HG03575 (cell line): ENCODE data around the gene AUTS2.

ENCODE experiments used
- ATAC-seq: cut with Tn5 transposase; IDR thresholded peaks from one replicate; pipeline ENCODE4 v1.9.1; 2021; ENCODE audit not compliant: unreplicated experiment, insufficient number of reproducible peaks, low FRiP score; ENCODE audit errors: extremely low read depth

Gene AUTS2

DNA sequence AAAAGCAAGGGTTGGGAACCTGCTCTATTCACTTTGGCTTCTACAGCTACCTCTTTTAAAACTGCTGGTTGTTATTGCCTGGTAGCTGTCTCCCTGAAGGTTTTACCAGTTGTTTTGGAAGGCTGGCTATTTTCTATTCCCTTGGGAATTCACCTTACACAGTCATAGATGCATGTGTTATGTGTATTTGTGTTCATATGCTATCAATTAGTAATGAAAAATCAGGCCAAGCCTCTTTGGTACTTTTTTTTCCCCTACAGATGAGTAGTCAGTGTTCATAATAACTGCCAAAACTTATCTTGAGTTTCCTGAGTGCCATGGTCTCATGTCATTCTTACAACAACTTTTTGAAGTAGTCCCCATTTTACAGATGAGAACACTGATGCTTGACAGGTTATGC lies 795.7 kb downstream of the AUTS2 start:
- no peak for ATAC-seq

DNA sequence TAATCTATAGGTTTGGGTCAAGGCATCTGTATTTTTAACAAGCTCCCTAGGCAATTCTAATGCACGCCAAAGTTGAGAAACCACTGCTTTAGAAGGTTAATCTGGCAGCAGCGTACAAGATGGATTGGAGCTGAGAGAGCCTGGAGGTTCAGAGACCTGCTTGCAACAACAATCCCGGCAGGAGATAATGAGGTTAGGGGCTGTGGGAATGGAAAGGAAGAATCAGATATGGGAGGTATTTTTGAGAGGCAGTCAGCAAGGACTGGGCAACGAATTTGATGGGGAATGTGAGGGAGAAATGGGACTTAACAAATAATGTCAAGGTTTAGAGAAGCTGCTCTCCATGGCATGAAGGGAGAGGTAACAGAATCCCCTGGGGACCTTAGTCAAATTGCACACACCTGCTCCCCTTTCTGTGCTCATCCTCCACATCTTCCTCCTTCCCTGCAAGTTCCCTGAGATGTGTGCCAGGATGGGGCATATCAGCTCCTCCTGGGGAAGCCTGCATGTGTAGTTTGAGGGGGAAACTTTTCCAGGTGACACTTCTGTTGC lies 802.6 kb downstream of the AUTS2 start:
- ATAC-seq: no peak

DNA sequence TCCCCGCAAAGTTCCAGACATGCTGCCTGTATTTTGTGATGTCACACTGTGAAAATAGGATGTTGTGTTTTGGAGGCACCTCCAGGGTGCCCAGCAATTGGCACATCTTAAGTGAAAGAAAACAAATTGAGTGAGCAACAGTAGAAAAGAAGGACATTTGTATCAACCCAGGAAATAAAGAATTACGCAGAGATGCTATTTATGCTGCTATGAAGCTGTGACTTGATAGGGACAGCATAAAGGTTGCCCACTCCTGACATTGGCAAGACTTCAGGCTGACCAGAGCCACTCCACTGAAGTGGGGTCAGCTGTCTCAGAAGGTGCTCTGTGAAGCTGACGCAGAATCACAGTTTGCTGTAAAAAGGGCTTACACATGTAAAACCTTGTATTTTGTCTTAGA lies 803.8 kb downstream of the AUTS2 start:
- ATAC-seq: no peak

DNA sequence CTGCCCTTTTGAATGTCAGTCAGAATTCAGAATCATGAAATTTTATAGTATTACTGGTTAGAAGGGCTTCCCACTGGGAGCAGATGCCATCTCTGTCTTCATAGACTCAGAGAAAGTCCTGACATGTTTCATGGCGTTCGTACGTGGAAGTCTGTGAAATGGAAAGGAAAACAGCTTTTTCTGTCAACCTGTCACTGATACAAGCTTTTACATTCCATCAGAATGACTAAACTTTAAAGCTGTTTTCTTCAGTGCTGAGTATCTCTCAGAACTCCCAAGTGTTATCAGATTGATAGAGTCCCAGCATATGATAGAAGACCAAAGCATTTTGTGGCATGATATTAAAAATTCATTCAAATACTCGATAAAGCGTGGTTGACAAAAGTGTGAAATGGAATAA lies 807.0 kb downstream of the AUTS2 start:
- ATAC-seq: no peak

DNA sequence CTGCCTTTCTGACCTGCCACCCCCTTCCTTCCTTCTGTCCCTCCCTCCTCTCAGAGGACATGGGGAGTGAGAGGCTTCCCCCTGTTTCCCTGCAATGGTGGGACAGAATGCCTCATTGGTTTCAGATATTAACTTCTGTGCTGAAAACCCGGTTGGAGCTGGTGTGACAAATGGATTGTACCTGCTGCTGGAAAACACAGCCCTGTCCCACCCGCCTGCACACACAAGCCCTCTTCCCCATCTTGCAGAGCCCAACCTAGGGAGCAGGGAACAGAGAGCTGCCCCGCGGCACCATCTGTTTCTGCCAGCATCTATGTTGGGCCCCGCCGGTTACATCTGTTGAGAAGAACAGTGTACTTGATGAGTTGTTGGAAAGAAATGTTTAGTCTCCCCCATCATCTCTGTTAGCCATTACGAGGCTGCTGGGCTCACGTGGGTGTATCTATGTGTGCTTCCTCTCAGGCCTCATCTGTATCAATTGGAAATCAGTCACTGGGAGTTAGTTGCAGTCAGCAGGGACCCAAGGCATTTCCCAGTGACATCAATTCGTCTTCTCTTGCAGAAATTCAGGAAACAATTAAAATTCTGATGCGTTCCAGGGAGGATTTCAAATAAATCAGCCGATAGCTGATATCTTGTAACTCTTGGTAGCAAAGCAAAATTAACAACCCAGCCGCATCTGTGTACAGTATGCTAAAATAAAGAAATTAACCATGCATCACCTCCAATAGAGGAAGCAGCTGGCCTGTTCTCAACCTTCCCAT lies 808.1 kb downstream of the AUTS2 start:
- ATAC-seq: no peak

DNA sequence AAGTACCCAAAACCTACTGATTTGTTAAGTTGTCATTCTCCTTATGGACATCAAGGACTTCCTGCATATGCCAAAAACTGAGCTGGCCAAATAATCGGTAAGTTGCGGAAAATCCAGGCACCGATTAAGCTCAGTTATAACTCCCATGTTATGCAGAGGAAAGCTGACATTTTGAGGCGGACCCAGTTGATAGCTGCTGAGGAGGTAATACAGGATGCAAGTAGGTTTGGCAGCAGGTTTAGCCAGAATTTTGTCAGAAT lies 808.6 kb downstream of the AUTS2 start:
- ATAC-seq: no peak

DNA sequence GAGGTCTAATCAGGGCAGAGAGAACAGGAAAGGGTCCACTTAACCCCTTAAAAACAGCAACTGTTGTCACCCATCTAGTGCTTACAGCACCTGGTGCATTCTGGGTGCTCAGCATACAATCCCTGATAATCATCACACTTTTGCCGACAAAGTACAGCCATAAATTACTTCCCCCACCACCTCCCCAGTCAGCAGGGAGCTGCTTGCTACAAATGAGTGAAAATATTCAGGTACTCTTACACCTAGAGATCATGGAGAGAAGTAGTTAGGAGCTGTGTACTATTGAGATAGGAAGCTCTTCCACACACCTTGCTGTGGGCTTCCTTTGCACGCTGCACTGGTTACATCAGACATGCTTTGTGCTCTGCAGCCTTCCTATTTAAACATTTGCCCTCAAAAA lies 810.2 kb downstream of the AUTS2 start:
- no peak for ATAC-seq

DNA sequence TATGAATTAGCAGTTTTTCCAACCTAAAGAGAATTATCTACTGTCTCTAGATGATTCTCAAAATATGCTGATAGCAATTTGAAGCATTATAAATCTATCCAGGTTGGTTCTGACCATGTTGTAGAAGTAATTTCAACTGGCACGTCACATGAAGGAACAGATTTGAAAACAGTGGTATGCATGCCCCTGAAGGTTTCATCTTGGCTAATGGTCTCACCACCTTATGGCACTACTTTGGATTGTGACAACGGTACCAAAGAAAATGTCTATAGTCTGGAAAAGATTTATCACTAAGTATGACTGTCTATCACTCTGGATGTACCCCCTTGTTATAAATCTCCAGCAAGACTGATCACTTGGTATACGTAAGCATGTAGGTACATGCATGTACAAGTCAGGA lies 810.6 kb downstream of the AUTS2 start:
- ATAC-seq: no peak

DNA sequence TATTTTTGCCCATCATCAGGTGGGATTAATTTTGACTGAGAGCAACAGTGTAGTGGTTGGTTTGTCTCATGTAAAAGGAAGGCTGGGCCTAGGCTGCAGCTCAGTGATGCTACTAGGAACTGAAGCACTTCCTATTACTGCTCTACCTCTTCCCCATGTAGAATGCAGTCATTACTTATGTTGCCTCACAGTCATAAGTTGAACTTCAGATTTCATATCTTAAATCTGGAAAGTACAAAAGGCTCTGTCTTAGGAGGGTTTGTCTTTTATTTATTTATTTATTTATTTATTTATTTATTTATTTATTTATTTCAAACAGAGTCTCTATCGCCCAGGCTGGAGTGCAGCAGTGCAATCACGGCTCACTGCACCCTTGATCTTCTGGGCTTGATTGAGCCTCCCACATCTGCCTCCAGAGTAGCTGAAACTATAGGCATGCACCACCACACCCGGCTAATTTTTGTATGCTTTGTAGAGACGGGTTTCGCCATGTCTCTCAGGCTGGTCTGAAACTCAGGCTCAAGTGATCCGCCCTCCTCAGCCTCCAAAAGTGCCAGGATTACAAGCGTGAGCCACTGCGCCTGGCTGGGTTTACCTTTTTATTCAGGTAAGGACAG lies 812.0 kb downstream of the AUTS2 start:
- peak; percentile 36 for ATAC-seq

DNA sequence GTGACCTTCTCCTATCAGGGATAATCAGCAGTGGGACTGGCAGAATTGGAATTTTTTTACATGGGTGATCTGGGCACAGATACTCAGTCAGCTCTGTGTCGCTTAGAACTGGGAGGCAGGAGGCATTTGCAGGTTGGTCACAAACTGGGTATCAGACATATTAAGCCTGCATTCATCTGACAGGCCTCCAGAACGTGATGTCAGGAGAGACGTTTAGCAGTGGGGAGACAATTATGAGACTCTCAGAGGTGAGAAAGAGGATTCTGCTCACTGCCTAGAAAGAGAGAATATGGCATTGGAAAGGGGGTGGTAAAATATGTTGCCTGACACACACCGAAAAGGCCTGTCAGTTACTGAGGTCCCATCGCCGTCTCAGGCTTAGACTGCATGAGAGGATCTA lies 816.1 kb downstream of the AUTS2 start:
- ATAC-seq: no peak

DNA sequence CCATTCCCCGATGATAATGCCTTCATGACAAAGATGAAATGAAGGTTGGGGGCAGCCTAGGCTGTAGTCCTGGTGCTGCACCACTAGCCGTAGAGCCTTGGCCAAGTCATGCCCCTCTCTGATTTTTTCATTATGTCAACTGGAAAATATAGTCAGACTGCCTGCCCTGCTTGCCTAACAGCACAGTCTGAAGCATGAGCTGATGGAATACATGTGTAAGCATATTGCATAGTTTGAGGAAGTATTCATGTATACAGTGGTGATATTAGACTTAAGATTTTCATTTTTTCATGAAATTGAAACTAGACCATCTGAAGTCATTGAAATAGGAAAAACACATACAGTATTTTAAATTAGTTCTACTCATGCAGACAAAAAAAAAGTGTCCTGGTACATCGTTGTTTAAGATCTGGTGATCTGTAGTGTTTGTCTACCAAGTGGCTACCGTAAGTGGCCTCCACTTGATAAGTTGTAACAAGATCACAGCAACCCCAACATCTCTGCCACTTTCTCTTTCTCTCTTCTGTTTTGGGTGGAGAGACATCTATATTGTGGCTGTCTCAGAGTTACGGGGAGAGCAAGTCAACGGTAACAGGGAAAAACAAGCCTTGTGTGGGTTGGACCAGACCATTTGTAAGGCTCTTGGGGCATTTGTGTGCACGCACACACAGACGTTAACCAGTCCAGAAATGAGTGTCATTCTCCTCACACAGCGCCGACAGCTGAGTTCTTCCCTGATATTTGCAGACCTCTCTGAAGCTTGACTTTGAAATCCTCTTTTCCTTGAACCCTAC lies 817.1 kb downstream of the AUTS2 start:
- ATAC-seq: no peak

DNA sequence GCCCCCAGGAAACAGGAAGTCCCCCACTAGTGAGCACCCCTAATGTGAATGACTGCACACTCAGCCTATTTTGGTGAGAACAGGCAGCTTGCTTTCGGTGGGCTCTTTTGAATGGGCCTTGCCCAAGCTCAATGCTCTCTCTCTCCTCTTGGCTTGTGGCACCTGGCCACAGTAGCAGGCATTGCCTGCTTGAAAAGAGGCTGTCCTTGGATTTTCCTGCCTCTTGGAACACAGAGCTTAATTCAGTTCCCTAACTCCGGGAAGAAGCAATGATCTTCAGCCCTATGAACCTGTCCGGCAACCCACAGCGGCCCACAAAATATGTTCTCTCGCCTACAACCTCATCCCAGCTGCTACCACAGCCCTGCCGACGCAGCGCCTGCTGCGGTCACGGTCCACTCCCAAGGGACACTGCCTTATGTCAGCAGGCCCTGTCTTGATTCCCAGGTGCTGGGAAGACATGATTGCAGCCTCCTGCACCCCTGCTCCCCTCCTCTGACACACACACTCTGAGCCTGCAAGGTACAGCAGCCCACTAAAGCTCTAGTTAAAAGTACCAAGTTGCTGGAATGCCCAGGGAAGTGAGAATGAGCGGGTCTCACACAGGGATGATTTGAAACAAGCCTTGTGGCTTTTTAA lies 818.2 kb downstream of the AUTS2 start:
- no peak for ATAC-seq

DNA sequence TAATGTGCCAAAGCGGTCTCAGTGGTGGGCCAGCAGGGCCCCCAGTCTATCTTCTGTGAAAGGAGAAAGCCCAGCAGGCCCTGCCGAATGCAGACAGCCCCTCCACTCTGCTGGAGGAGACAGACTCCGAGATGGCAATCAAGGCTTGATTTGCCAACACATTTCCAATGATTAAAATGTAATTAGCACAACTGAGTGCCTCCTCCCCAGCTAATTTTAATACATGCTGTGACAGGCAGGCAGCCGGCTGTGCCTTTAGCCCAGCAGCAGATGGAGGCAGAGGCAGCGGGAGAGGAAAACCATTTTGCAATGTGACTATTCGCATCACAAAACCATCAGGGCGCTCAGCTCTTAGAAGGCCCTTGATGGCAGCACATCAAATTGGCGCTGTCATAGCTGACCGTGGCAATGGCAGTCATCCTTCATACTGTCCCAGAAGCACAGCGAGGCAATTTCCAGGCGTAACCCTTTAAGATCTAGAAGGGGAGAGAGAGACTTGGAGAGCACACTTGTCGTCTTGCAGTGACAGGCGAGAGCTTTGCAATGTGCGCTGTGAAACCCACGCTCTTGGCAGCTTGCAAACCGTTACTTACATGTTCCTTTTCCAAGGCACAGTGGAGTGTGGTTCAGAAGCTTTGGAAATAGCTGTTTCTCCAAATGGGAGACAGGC lies 818.8 kb downstream of the AUTS2 start:
- no peak for ATAC-seq

DNA sequence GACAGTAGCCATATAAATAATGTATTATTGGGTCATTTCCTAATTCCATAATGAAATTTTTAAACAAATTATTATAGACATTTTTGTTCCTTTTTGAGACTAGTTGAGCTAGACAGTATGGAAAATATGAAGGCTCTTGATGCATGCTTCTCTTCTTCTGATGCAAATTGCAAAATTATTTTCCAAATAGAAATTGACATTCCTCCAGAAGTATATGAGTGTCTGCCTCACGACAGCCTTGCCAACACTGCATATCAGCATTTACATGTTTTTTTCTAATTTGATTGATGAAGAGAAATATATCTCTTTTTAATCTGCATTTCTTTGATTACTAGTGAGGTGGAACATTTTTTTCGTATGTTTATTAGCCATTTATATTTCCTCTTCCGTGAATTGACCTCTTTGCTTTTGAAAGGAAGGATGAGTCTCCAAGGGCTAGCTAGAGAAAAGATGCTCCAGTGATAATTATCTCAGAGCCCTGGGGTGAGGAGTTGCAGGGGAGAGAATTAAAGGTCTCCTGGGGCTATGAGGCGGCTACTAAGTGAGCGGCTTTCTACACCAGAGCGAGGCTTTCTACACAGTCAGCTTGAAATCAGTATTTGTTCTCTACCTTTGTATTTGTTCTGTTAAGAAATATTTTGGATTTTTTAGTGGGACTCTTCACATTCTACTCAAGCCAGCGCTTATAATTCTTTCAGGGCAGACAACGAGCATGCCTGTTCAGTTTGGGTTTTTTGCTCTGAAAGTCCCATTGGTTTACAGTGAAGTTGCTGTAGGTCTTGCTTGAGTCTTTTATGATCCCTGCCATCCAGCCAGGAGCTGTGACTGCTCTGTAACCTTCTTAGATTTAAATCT lies 821.5 kb downstream of the AUTS2 start:
- ATAC-seq: no peak

DNA sequence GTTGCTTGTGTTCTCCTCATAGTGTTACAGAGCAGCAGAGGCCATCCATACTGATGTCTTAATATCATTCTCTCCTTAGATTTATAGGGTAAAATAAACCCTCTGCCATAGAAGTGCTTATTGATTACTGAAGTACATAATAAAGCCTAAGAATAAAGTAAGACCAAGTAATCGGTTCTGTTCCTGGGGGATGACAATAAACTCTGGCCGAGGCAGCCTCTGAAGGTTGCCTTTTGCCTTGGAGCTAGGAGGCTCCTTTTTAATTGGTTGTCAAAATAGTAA lies 822.0 kb downstream of the AUTS2 start:
- ATAC-seq: no peak

DNA sequence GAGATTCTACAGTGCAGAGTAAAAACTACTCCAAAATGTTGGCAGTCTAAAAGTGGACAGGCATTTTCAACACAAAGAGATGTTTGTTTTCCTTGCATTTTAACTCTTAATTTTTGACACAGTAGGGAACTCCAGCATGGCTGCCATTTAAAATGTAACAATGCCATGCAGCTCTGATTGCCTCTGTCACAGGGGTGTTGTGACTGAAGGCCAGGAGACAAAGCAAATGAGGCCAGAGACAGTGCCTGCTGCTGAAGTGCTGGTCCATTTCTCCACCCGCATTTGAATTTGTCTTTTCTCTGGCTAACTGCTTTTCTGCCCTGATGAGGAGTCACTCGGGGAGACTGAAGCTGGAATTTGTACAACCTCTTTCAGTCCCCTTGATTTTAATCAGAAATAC lies 823.0 kb downstream of the AUTS2 start:
- ATAC-seq: no peak

DNA sequence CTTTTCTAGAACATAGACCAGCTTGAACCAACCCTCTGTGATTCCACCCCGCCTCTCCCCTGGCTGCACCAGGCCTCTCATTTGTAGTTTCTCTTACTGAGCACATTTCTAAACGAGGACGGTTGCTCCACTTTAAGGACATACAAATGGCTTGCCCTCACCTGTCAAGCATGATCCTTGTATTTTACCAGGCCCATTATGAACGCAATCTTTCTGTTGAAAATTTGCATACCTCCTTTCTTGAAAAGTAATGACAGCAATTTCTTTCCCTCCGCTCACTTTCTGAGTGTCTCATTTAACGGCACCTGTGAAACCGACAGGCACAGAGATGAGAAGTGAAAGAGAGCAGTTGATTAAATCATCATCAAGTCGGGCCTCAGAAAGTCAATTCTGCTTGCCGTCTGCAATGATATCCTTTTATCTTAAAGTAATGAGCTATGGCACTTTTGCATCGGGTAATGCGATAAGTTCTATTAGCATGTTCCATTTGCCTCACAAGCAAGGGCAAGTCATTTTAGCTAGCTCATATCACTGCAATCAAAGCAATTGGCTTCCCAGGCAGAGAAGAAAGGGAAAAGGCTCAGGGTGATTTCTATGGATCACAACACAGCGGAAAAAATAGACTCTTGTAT lies 828.1 kb downstream of the AUTS2 start:
- ATAC-seq: no peak

DNA sequence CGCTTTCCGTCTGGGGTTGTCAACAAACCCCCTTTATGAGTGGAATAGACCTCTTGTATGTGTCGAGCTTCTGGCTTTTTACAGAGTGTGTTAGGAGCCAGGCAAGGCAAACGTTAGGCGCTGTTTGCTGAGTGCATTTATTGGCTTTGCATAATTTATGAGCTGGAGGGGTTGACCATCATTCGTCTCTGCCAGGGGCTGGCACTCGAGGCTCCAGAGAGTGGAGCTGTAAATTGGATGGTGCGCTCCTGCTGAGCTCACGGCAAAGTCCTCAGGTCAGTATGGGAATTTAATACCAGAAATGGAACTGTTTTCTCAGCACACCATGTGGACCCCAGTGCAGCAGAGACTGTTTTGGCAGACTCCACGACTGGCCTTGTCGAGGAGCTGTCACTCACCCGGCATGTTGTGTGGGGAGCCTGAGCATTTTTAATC lies 834.3 kb downstream of the AUTS2 start:
- ATAC-seq: no peak
